HepG2 (cell line): Measurements from ENCODE around the gene VKORC1. TPM values are rescaled to one million over a fixed set of nuclear protein-coding genes. Genes with fewer than 3 reads are reported as not detected.

Experiments
- AHR ChIP-seq: IDR thresholded peaks from 2 replicates; pipeline ENCODE4 v1.6.1; 2018; ENCODE audit warnings: missing genetic modification reagents, missing compliant biosample characterization
- HDAC1 ChIP-seq: sonication (generic); formaldehyde crosslinking; IDR thresholded peaks from 2 replicates; pipeline ENCODE4 v1.5.1; 2020; ENCODE audit warnings: mild to moderate bottlenecking, missing genetic modification reagents
- HNF4A ChIP-seq: sonication (generic); formaldehyde crosslinking; IDR thresholded peaks from 2 replicates; pipeline ENCODE4 v1.4.0; 2020; ENCODE audit warnings: missing genetic modification reagents
- KLF12 ChIP-seq: sonication (generic); formaldehyde crosslinking; IDR thresholded peaks from 2 replicates; pipeline ENCODE4 v1.4.0; 2020; ENCODE audit warnings: missing genetic modification reagents, borderline replicate concordance
- MAZ ChIP-seq, 2 experiments: sonication (generic) in 1 of 2; formaldehyde crosslinking in 1 of 2; IDR thresholded peaks; 2 replicates each; pipeline versions ENCODE4 v1.5.0 to v1.6.1; 2012 to 2020; ENCODE audit warnings: low read depth in 2 of 2, mild to moderate bottlenecking in 2 of 2, borderline replicate concordance in 1 of 2, improper control_type of control experiment in 1 of 2, low read length in 1 of 2, missing genetic modification reagents in 1 of 2, moderate library complexity in 1 of 2
- NFKB2 ChIP-seq: sonication (generic); formaldehyde crosslinking; IDR thresholded peaks from 2 replicates; pipeline ENCODE4 v1.4.0; 2020; ENCODE audit warnings: missing genetic modification reagents, borderline replicate concordance
- NRL ChIP-seq: sonication (generic); formaldehyde crosslinking; IDR thresholded peaks from 2 replicates; pipeline ENCODE4 v1.5.0; 2020; ENCODE audit warnings: missing genetic modification reagents, mild to moderate bottlenecking, moderate library complexity, borderline replicate concordance
- POLR2AphosphoS5 ChIP-seq: IDR thresholded peaks from 2 replicates; pipeline ENCODE4 v1.6.1; 2012; ENCODE audit warnings: low read depth, low read length
- RFX5 ChIP-seq: IDR thresholded peaks from 2 replicates; pipeline ENCODE4 v1.6.1; 2011; ENCODE audit warnings: low read depth, low read length, improper control_type of control experiment
- SNAPC2 ChIP-seq: sonication (generic); formaldehyde crosslinking; IDR thresholded peaks from 2 replicates; pipeline ENCODE4 v1.8.1; 2022; ENCODE audit warnings: mild to moderate bottlenecking, missing genetic modification reagents
- ZNF335 ChIP-seq: sonication (generic); formaldehyde crosslinking; IDR thresholded peaks from 2 replicates; pipeline ENCODE4 v1.4.0; 2020; ENCODE audit warnings: missing genetic modification reagents
- ZNF652 ChIP-seq: IDR thresholded peaks from 2 replicates; pipeline ENCODE4 v1.6.1; 2016; ENCODE audit warnings: low read depth, borderline replicate concordance
- polyA plus RNA-seq, 8 experiments: library from polyadenylated mRNA; depleted of rRNA in 3 of 8; stranded (reverse) in 7 of 8; unstranded in 1 of 8; fragments of >200 nt; fragmentation: Illumina TruSeq in 4 of 8; extraction: Trizol in 4 of 8; gene quantifications; 2 replicates each; pipeline versions ENCODE4 v1.2.1 to v1.2.3, GENCODE V29; 2011 to 2016; ENCODE audit warnings: low read depth in 4 of 8, missing spikeins in 1 of 8, mixed read lengths in 1 of 8; ENCODE audit not compliant: insufficient read depth in 1 of 8
- total RNA-seq, 5 experiments: library from RNA; depleted of rRNA; stranded (reverse); fragments of >200 nt; fragmentation: Illumina TruSeq; extraction: Trizol; gene quantifications; 2 replicates each; pipeline ENCODE4 v1.2.3, GENCODE V29; 2016; ENCODE audit warnings: low read depth in 1 of 5
- TF ChIP-seq, protein P1 (sequence below): conservative IDR thresholded peaks from 2 replicates; pipeline ENCODE4 v1.6.1; 2018; ENCODE audit warnings: missing genetic modification reagents
- TF ChIP-seq, protein P2 (sequence below): sonication (generic); formaldehyde crosslinking; IDR thresholded peaks from 2 replicates; pipeline ENCODE4 v1.9.0; 2021; ENCODE audit warnings: missing genetic modification reagents, mild to moderate bottlenecking, borderline replicate concordance
- TF ChIP-seq, protein P3 (sequence below): sonication (generic); formaldehyde crosslinking; IDR thresholded peaks from 2 replicates; pipeline ENCODE4 v1.4.0; 2020; ENCODE audit warnings: missing genetic modification reagents
- TF ChIP-seq, protein P4 (sequence below): sonication (generic); formaldehyde crosslinking; IDR thresholded peaks from 2 replicates; pipeline ENCODE4 v1.4.0; 2020; ENCODE audit warnings: low read depth, missing genetic modification reagents
- TF ChIP-seq, protein P5 (sequence below): sonication (generic); formaldehyde crosslinking; IDR thresholded peaks from 2 replicates; pipeline ENCODE4 v1.8.0; 2022; ENCODE audit warnings: mild to moderate bottlenecking, missing genetic modification reagents, moderate library complexity

Gene VKORC1
- total and polyA plus RNA-seq, 2 of the 13 experiments (the other 11 are each of a cell fraction or from before 2014, with no cell fraction given) = 141 to 615 TPM

DNA sequence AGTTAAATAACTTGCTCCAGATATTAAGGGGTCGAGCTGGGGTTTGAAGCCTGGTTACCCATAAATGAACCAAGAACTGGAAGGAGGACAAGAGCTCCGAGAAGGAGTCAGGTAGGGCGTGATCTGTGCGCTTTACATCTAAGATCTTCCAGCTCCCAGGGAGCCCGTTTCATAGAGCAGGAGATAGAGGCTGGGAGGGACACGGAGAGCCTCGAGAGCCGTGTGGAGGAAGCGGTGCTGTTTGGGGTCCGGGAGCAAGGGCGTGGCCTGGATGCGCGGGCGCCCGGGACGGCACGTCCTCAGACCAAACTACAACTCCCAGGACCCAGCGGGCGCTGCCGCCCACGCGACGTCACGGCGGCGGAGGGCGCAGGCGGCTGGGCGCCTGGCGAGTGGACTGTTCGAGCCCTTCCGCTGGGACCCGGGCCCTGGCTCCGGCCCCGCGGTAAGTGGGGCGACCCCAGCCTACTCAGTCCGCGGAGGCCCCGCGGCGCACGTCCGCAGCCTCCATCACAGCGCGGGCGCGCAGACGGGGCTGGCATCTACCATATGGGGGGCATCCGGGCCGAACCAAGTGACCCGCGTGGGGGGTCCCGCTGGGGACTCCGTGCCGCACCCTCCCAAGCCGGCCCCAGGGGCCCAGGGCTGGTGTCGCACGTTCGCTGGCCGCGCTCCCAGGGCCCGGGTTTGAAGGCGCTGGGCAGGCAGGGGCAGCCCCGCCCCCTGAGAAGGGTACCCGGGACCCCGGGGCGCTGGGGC lies 13.6 kb upstream of the VKORC1 start, which contains the start of gene BCKDK (continued):
- TF ChIP-seq RFX5 (0 out of 2 replicates have a peak, but pooled peaks have one; percentile 24), KLF12 (CRISPR knock-in tag) (peak; percentile 96), POLR2AphosphoS5 (peak; percentile 71), HDAC1 (CRISPR knock-in tag) (peak; percentile 90), SNAPC2 (CRISPR knock-in tag) (0 out of 2 replicates have a peak, but pooled peaks have one; percentile 35), NRL (CRISPR knock-in tag) (peak; percentile 83; the same call in 1 of the 2 replicates), ZNF335 (CRISPR knock-in tag) (0 out of 2 replicates have a peak, but pooled peaks have one; percentile 53), NFKB2 (CRISPR knock-in tag) (peak; percentile 80; the same call in 1 of the 2 replicates), ZNF652 (CRISPR knock-in tag) (no peak; the same call in 1 of the 2 replicates), HNF4A (CRISPR knock-in tag) (no peak), AHR (CRISPR knock-in tag) (no peak; the same call in 1 of the 2 replicates), MAZ (IDR thresholded peaks at IDR 0.05; ENCODE audit: borderline replicate concordance, low read depth, low read length) (peak; percentile 36; the same call in 1 of the 2 replicates), MAZ (CRISPR knock-in tag; IDR thresholded peaks at IDR 0.05; ENCODE audit: low read depth) (peak; percentile 61; the same call in 1 of the 2 replicates)
- TF ChIP-seq, protein P1, sequence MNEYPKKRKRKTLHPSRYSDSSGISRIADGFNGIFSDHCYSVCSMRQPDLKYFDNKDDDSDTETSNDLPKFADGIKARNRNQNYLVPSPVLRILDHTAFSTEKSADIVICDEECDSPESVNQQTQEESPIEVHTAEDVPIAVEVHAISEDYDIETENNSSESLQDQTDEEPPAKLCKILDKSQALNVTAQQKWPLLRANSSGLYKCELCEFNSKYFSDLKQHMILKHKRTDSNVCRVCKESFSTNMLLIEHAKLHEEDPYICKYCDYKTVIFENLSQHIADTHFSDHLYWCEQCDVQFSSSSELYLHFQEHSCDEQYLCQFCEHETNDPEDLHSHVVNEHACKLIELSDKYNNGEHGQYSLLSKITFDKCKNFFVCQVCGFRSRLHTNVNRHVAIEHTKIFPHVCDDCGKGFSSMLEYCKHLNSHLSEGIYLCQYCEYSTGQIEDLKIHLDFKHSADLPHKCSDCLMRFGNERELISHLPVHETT (CRISPR knock-in tag) = no peak; the same call in 1 of the 2 replicates
- TF ChIP-seq, protein P2, sequence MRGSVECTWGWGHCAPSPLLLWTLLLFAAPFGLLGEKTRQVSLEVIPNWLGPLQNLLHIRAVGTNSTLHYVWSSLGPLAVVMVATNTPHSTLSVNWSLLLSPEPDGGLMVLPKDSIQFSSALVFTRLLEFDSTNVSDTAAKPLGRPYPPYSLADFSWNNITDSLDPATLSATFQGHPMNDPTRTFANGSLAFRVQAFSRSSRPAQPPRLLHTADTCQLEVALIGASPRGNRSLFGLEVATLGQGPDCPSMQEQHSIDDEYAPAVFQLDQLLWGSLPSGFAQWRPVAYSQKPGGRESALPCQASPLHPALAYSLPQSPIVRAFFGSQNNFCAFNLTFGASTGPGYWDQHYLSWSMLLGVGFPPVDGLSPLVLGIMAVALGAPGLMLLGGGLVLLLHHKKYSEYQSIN (CRISPR knock-in tag) = no peak
- TF ChIP-seq, protein P3, sequence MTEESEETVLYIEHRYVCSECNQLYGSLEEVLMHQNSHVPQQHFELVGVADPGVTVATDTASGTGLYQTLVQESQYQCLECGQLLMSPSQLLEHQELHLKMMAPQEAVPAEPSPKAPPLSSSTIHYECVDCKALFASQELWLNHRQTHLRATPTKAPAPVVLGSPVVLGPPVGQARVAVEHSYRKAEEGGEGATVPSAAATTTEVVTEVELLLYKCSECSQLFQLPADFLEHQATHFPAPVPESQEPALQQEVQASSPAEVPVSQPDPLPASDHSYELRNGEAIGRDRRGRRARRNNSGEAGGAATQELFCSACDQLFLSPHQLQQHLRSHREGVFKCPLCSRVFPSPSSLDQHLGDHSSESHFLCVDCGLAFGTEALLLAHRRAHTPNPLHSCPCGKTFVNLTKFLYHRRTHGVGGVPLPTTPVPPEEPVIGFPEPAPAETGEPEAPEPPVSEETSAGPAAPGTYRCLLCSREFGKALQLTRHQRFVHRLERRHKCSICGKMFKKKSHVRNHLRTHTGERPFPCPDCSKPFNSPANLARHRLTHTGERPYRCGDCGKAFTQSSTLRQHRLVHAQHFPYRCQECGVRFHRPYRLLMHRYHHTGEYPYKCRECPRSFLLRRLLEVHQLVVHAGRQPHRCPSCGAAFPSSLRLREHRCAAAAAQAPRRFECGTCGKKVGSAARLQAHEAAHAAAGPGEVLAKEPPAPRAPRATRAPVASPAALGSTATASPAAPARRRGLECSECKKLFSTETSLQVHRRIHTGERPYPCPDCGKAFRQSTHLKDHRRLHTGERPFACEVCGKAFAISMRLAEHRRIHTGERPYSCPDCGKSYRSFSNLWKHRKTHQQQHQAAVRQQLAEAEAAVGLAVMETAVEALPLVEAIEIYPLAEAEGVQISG = peak; percentile 92
- TF ChIP-seq, protein P4, sequence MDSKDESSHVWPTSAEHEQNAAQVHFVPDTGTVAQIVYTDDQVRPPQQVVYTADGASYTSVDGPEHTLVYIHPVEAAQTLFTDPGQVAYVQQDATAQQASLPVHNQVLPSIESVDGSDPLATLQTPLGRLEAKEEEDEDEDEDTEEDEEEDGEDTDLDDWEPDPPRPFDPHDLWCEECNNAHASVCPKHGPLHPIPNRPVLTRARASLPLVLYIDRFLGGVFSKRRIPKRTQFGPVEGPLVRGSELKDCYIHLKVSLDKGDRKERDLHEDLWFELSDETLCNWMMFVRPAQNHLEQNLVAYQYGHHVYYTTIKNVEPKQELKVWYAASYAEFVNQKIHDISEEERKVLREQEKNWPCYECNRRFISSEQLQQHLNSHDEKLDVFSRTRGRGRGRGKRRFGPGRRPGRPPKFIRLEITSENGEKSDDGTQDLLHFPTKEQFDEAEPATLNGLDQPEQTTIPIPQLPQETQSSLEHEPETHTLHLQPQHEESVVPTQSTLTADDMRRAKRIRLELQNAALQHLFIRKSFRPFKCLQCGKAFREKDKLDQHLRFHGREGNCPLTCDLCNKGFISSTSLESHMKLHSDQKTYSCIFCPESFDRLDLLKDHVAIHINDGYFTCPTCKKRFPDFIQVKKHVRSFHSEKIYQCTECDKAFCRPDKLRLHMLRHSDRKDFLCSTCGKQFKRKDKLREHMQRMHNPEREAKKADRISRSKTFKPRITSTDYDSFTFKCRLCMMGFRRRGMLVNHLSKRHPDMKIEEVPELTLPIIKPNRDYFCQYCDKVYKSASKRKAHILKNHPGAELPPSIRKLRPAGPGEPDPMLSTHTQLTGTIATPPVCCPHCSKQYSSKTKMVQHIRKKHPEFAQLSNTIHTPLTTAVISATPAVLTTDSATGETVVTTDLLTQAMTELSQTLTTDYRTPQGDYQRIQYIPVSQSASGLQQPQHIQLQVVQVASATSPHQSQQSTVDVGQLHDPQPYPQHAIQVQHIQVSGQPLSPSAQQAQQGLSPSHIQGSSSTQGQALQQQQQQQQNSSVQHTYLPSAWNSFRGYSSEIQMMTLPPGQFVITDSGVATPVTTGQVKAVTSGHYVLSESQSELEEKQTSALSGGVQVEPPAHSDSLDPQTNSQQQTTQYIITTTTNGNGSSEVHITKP (CRISPR knock-in tag) = peak; percentile 91
- TF ChIP-seq, protein P5, sequence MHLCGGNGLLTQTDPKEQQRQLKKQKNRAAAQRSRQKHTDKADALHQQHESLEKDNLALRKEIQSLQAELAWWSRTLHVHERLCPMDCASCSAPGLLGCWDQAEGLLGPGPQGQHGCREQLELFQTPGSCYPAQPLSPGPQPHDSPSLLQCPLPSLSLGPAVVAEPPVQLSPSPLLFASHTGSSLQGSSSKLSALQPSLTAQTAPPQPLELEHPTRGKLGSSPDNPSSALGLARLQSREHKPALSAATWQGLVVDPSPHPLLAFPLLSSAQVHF = 0 out of 2 replicates have a peak, but pooled peaks have one; percentile 36
